ENCODE measurements around the gene CHCHD6.

Gene CHCHD6

GRCh38 chr3:126976906-126977305 is 272.9 kb downstream of the CHCHD6 start:
- no peak overlapping the region for H3K4me3 Mint-ChIP-seq
- TF ChIP-seq CTCF (IDR thresholded peaks at IDR 0.05) = no peak
- peaks cover 51% of the 10 kb centered on the region for H3K27me3 Mint-ChIP-seq (ENCODE audit: low read depth, poor library complexity)
- peaks cover 4% of the 10 kb centered on the region for H3K4me1 Mint-ChIP-seq
- no peak for DNase-seq
- H3K9me3 Mint-ChIP-seq = peaks cover 24% of the 10 kb centered on the region
- no peak overlapping the region for H3K27ac Mint-ChIP-seq
- peaks cover 14% of the 10 kb centered on the region for H3K36me3 Mint-ChIP-seq (ENCODE audit: low read depth)

- Mint-ChIP-seq H3K27me3 (ENCODE audit: low read depth, poor library complexity) (peaks cover 57% of the 10 kb centered on the region), H3K36me3 (ENCODE audit: low read depth) (peaks cover 14% of the 10 kb centered on the region), H3K4me3 (no peak overlapping the region), H3K4me1 (no peaks in the 10 kb centered on the region), H3K27ac (no peak overlapping the region), H3K9me3 (peaks cover 24% of the 10 kb centered on the region)
- no peak for DNase-seq
- TF ChIP-seq CTCF (IDR thresholded peaks at IDR 0.05) = no peak
Observed at GRCh38 chr3:126977821-126978220, 273.8 kb downstream of the CHCHD6 start.

- no peak for TF ChIP-seq CTCF (IDR thresholded peaks at IDR 0.05)
- Mint-ChIP-seq H3K4me3 (no peak overlapping the region), H3K4me1 (no peaks in the 10 kb centered on the region), H3K27me3 (ENCODE audit: low read depth, poor library complexity) (peaks cover 57% of the 10 kb centered on the region), H3K27ac (peak overlapping the region; percentile 4), H3K9me3 (peaks cover 24% of the 10 kb centered on the region), H3K36me3 (ENCODE audit: low read depth) (peaks cover 14% of the 10 kb centered on the region)
- DNase-seq = no peak
Observed at GRCh38 chr3:126978291-126978690, 274.3 kb downstream of the CHCHD6 start.

GRCh38 chr3:126979046-126979628 is 275.1 kb downstream of the CHCHD6 start:
- DNase-seq = no peak
- no peak for TF ChIP-seq CTCF (IDR thresholded peaks at IDR 0.05)
- Mint-ChIP-seq H3K27ac (no peak overlapping the region), H3K9me3 (peaks cover 16% of the 10 kb centered on the region), H3K4me3 (no peak overlapping the region), H3K27me3 (ENCODE audit: low read depth, poor library complexity) (peaks cover 55% of the 10 kb centered on the region), H3K4me1 (no peaks in the 10 kb centered on the region), H3K36me3 (ENCODE audit: low read depth) (peaks cover 12% of the 10 kb centered on the region)

GRCh38 chr3:126980266-126980811 is 276.3 kb downstream of the CHCHD6 start:
- no peak for TF ChIP-seq CTCF (IDR thresholded peaks at IDR 0.05)
- Mint-ChIP-seq H3K36me3 (ENCODE audit: low read depth) (peaks cover 1% of the 10 kb centered on the region), H3K27me3 (ENCODE audit: low read depth, poor library complexity) (peaks cover 48% of the 10 kb centered on the region), H3K9me3 (peaks cover 4% of the 10 kb centered on the region), H3K4me3 (no peak overlapping the region), H3K27ac (no peak overlapping the region), H3K4me1 (peaks cover 10% of the 10 kb centered on the region)
- no peak for DNase-seq

- peaks cover 48% of the 10 kb centered on the region for H3K27me3 Mint-ChIP-seq (ENCODE audit: low read depth, poor library complexity)
- H3K27ac Mint-ChIP-seq = no peak overlapping the region
Observed at GRCh38 chr3:126982126-126982470, 278.1 kb downstream of the CHCHD6 start.

More at GRCh38 chr3:126982126-126982470, 278.1 kb downstream of the CHCHD6 start:
- no peaks in the 10 kb centered on the region for H3K36me3 Mint-ChIP-seq (ENCODE audit: low read depth)
- peak overlapping the region; percentile 72 for H3K4me3 Mint-ChIP-seq
- DNase-seq = no peak
- H3K9me3 Mint-ChIP-seq = no peaks in the 10 kb centered on the region
- H3K4me1 Mint-ChIP-seq = peaks cover 19% of the 10 kb centered on the region
- TF ChIP-seq CTCF (IDR thresholded peaks at IDR 0.05) = no peak

All from nephron progenitor cell (in vitro differentiated cells).